ENCODE measurements around the gene FERMT3.

FERMT3 gene

GRCh38 chr11:64219354-64219684 is 12.8 kb downstream of the FERMT3 start:
- no peak for DNase-seq (ENCODE audit: extremely low read depth in 1 of 2, low read depth in 1 of 2)

GRCh38 chr11:64219755-64220154 is 13.2 kb downstream of the FERMT3 start:
- DNase-seq (ENCODE audit: extremely low read depth in 1 of 2, low read depth in 1 of 2), result no peak

GRCh38 chr11:64220271-64220670 is 13.8 kb downstream of the FERMT3 start:
- no peak for DNase-seq (ENCODE audit: extremely low read depth in 1 of 2, low read depth in 1 of 2)

- no peak for DNase-seq (ENCODE audit: extremely low read depth in 1 of 2, low read depth in 1 of 2)
These were observed 14.3 kb downstream of the FERMT3 start for GRCh38 chr11:64220798-64221197.

- DNase-seq (ENCODE audit: extremely low read depth in 1 of 2, low read depth in 1 of 2), result no peak
These were observed 16.1 kb downstream of the FERMT3 start for GRCh38 chr11:64222651-64223000.

- DNase-seq (ENCODE audit: extremely low read depth in 1 of 2, low read depth in 1 of 2), result no peak
These were observed 16.6 kb downstream of the FERMT3 start for GRCh38 chr11:64223001-64223651.

GRCh38 chr11:64224151-64224890 is 17.8 kb downstream of the FERMT3 start:
- no peak for DNase-seq (ENCODE audit: extremely low read depth in 1 of 2, low read depth in 1 of 2)

GRCh38 chr11:64224891-64225607 is 18.5 kb downstream of the FERMT3 start:
- no peak for DNase-seq (ENCODE audit: extremely low read depth in 1 of 2, low read depth in 1 of 2)

GRCh38 chr11:64225608-64226506 is 19.3 kb downstream of the FERMT3 start, which contains the start of the genes NUDT22 and TRPT1:
Gene NUDT22, plus strand, starts transcription at chr11:64226274. Its CDS starts 379 bp downstream, at chr11:64226653.
Gene TRPT1, minus strand, starts transcription at chr11:64226186. Its CDS starts 326 bp downstream, at chr11:64225860.
- peak; percentile 85 to 87 for DNase-seq (ENCODE audit: extremely low read depth in 1 of 2, low read depth in 1 of 2)

GRCh38 chr11:64226507-64227051 is 20.1 kb downstream of the FERMT3 start:
- DNase-seq (ENCODE audit: extremely low read depth in 1 of 2, low read depth in 1 of 2), result peak in 1 of 2 donors; percentile 68

- DNase-seq (ENCODE audit: extremely low read depth in 1 of 2, low read depth in 1 of 2), result no peak
These were observed 21.0 kb downstream of the FERMT3 start for GRCh38 chr11:64227405-64227956.

- no peak for DNase-seq (ENCODE audit: extremely low read depth in 1 of 2, low read depth in 1 of 2)
These were observed 22.7 kb downstream of the FERMT3 start for GRCh38 chr11:64229090-64229743.

- DNase-seq (ENCODE audit: extremely low read depth in 1 of 2, low read depth in 1 of 2), result no peak
These were observed 23.2 kb downstream of the FERMT3 start for GRCh38 chr11:64229744-64230170.

- DNase-seq (ENCODE audit: extremely low read depth in 1 of 2, low read depth in 1 of 2), result peak; percentile 72 to 86
These were observed 23.9 kb downstream of the FERMT3 start, which contains the start of gene DNAJC4 for GRCh38 chr11:64230171-64230984. Gene DNAJC4, plus strand, starts transcription at chr11:64230548. Its CDS starts 307 bp downstream, at chr11:64230855.

GRCh38 chr11:64230985-64231365 is 24.5 kb downstream of the FERMT3 start:
- DNase-seq (ENCODE audit: extremely low read depth in 1 of 2, low read depth in 1 of 2), result no peak

GRCh38 chr11:64231546-64231945 is 25.0 kb downstream of the FERMT3 start:
- no peak for DNase-seq (ENCODE audit: extremely low read depth in 1 of 2, low read depth in 1 of 2)

GRCh38 chr11:64232182-64232966 is 25.9 kb downstream of the FERMT3 start:
- no peak for DNase-seq (ENCODE audit: extremely low read depth in 1 of 2, low read depth in 1 of 2)

GRCh38 chr11:64232967-64233315 is 26.4 kb downstream of the FERMT3 start:
- DNase-seq (ENCODE audit: extremely low read depth in 1 of 2, low read depth in 1 of 2), result no peak
